HepG2 (cell line): ENCODE results near the gene GP1BA. TPM values are rescaled to one million over a fixed set of nuclear protein-coding genes. Genes with fewer than 3 reads are reported as not detected.
A peak's percentile ranks its signal among the peaks of the same experiment; 100 is the strongest.

Experiments used
- ATAC-seq: fragments of 200-7000 bp; cut with Tn5 transposase; 3 replicates; pipeline ENCODE4 v1.9.1; 2020; ENCODE audit warnings: mild to moderate bottlenecking, moderate library complexity
- BruUV-seq: library from RNA; stranded (reverse); fragments of 400-500 nt; replicated peaks from 2 replicates; lab custom pipeline; 2021; lab: Mats Ljungman, UMichigan
- CTCF ChIA-PET: fragments of 300-600 bp; formaldehyde crosslinking; extraction: SDS; loops from one replicate; lab custom pipeline; 2021; ENCODE audit warnings: low total read pairs, inconsistent platforms, low intra/inter-chr PET ratio; lab: Yijun Ruan, JAX
- POLR2A ChIA-PET: fragments of 350-600 bp; sonication (Branson Sonifier 250); formaldehyde crosslinking; loops from one replicate; lab custom pipeline; 2020; ENCODE audit warnings: antibody characterized with exemption, inconsistent platforms; lab: Yijun Ruan, JAX
- DNase-seq: peaks from one replicate; pipeline ENCODE4 v3.0.0-alpha.2; 2015; ENCODE audit warnings: low spot score
- FAIRE-seq: peaks from 3 replicates; lab custom pipeline; 2011; peaks lifted over from hg19 to GRCh38; lab: Jason Lieb, UNC
- H2AFZ ChIP-seq: one replicate; pipeline ENCODE4 v1.6.1; 2011; ENCODE audit warnings: low read length, inconsistent platforms
- H3K27ac ChIP-seq: fragments of 300-600 bp; 3 replicates; pipeline ENCODE4 v1.8.0; 2011; ENCODE audit warnings: mixed run types, mild to moderate bottlenecking, mixed read lengths, low read length, inconsistent platforms; ENCODE audit not compliant: insufficient read depth; ENCODE audit errors: extremely low read length
- H3K27me3 ChIP-seq, 2 experiments: fragments of 200-600 bp in 1 of 2; 2 replicates in 1 of 2; 3 replicates in 1 of 2; pipeline versions ENCODE4 v1.6.0 to v1.8.0; 2011; ENCODE audit warnings: low read length in 2 of 2, mild to moderate bottlenecking in 2 of 2, moderate library complexity in 2 of 2, inconsistent platforms in 1 of 2; ENCODE audit not compliant: insufficient read depth in 2 of 2, control insufficient read depth in 1 of 2
- H3K36me3 ChIP-seq, 2 experiments: fragments of 200-600 bp in 1 of 2; replicated peaks in 1 of 2; 2 replicates in 1 of 2; 3 replicates in 1 of 2; pipeline versions ENCODE4 v1.5.1 to v1.8.0; 2011; ENCODE audit warnings: low read length in 2 of 2, inconsistent platforms in 1 of 2; ENCODE audit not compliant: insufficient read depth in 2 of 2, control insufficient read depth in 1 of 2
- H3K4me1 ChIP-seq: 2 replicates; pipeline ENCODE4 v1.5.1; 2012; ENCODE audit warnings: low read length, inconsistent platforms; ENCODE audit not compliant: insufficient read depth
- H3K4me2 ChIP-seq: 2 replicates; pipeline ENCODE4 v1.6.0; 2011; ENCODE audit warnings: low read depth, low read length, inconsistent platforms
- H3K4me3 ChIP-seq, 3 experiments: fragments of 200-600 bp in 1 of 3; sonication (generic), shearing (Covaris generic) in 1 of 3; replicated peaks in 1 of 3; 2 replicates each; pipeline ENCODE4 v1.5.1; 2011 to 2016; ENCODE audit warnings: low read length in 3 of 3, inconsistent platforms in 2 of 3, low read depth in 2 of 3, mild to moderate bottlenecking in 2 of 3, control low read depth in 1 of 3, mixed read lengths in 1 of 3; ENCODE audit not compliant: insufficient read depth in 1 of 3
- H3K79me2 ChIP-seq: one replicate; pipeline ENCODE4 v1.6.1; 2011; ENCODE audit warnings: low read length, inconsistent platforms; ENCODE audit not compliant: insufficient read depth
- H3K9ac ChIP-seq: 2 replicates; pipeline ENCODE4 v1.6.0; 2011; ENCODE audit warnings: mild to moderate bottlenecking, low read depth, low read length, inconsistent platforms; ENCODE audit not compliant: insufficient read depth
- H3K9me3 ChIP-seq: 2 replicates; pipeline ENCODE4 v1.5.1; 2012; ENCODE audit warnings: mild to moderate bottlenecking, low read length
- H4K20me1 ChIP-seq: 2 replicates; pipeline ENCODE4 v1.6.0; 2011; ENCODE audit warnings: inconsistent platforms, mild to moderate bottlenecking, low read length, moderate library complexity; ENCODE audit not compliant: insufficient read depth
- AGO2 ChIP-seq: fragments of 200-400 bp; formaldehyde crosslinking; optimal IDR thresholded peaks from 2 replicates; pipeline ENCODE3; 2017; ENCODE audit warnings: mild to moderate bottlenecking, low read depth, low read length, moderate library complexity
- ARID4A ChIP-seq: sonication (generic); formaldehyde crosslinking; IDR thresholded peaks from 2 replicates; pipeline ENCODE4 v1.5.0; 2020; ENCODE audit warnings: mild to moderate bottlenecking, missing genetic modification reagents, borderline replicate concordance
- CTCF ChIP-seq: sonication (generic); formaldehyde crosslinking; IDR thresholded peaks from 2 replicates; pipeline ENCODE4 v1.5.0; 2020; ENCODE audit warnings: mild to moderate bottlenecking, missing genetic modification reagents, moderate library complexity
- PHB2 ChIP-seq: fragments of 450-650 bp; IDR thresholded peaks from 2 replicates; pipeline ENCODE4 v1.6.1; 2018; ENCODE audit not compliant: partially characterized antibody
- SALL2 ChIP-seq: sonication (generic); formaldehyde crosslinking; IDR thresholded peaks from 2 replicates; pipeline ENCODE4 v1.8.1; 2023; ENCODE audit warnings: mild to moderate bottlenecking, missing genetic modification reagents, inconsistent platforms
- ZBTB33 ChIP-seq: sonication (generic); formaldehyde crosslinking; IDR thresholded peaks from 2 replicates; pipeline ENCODE4 v1.4.0; 2020; ENCODE audit warnings: missing genetic modification reagents
- ZBTB38 ChIP-seq: sonication (generic); formaldehyde crosslinking; IDR thresholded peaks from 2 replicates; pipeline ENCODE4 v1.5.1; 2020; ENCODE audit warnings: mild to moderate bottlenecking, missing genetic modification reagents
- WGBS: methylation state at CpG from one replicate; pipeline ENCODE4 v1.1.6; 2017; ENCODE audit warnings: low lambda C conversion rate; 5-methylcytosine and 5-hydroxymethylcytosine counted together
- in situ Hi-C: cut with HindIII; loops from 2 replicates; pipeline ENCODE4 v1.10.0; 2017; ENCODE audit warnings: low pct_unique_long_range_greater_than_20kb; ENCODE audit not compliant: extremely low pct_ligation_motif_present
- intact Hi-C: fragments of 100-400 bp; cut with micrococcal nuclease; formaldehyde crosslinking; loops from one replicate; pipeline ENCODE4 v1.10.0; 2022; ENCODE audit not compliant: unreplicated experiment
- polyA plus RNA-seq, 8 experiments: library from polyadenylated mRNA; depleted of rRNA in 3 of 8; stranded (reverse) in 7 of 8; unstranded in 1 of 8; fragments of >200 nt; fragmentation: Illumina TruSeq in 4 of 8; extraction: Trizol in 4 of 8; gene quantifications; 2 replicates each; pipeline versions ENCODE4 v1.2.1 to v1.2.3, GENCODE V29; 2011 to 2016; ENCODE audit warnings: low read depth in 4 of 8, missing spikeins in 1 of 8, mixed read lengths in 1 of 8; ENCODE audit not compliant: insufficient read depth in 1 of 8
- total RNA-seq, 5 experiments: library from RNA; depleted of rRNA; stranded (reverse); fragments of >200 nt; fragmentation: Illumina TruSeq; extraction: Trizol; gene quantifications; 2 replicates each; pipeline ENCODE4 v1.2.3, GENCODE V29; 2016; ENCODE audit warnings: low read depth in 1 of 5

The GP1BA gene
- total and polyA plus RNA-seq, 2 of the 13 experiments (the other 11 are each of a cell fraction or from before 2014, with no cell fraction given): not detected

GRCh38 chr17:4895657-4896331, 36.3 kb upstream of the GP1BA start:
- intact Hi-C loops: no loop called here
- H3K9me3 ChIP-seq: no peaks in the 10 kb centered on the region
- TF ChIP-seq AGO2 (peak; percentile 42), CTCF (CRISPR knock-in tag) (peak; percentile 54), SALL2 (no peak), ARID4A (CRISPR knock-in tag) (0 out of 2 replicates have a peak, but pooled peaks have one; percentile 20), PHB2 (no peak), ZBTB33 (CRISPR knock-in tag) (peak; percentile 70; the same call in 1 of the 2 replicates), ZBTB38 (CRISPR knock-in tag) (peak; percentile 47; the same call in 1 of the 2 replicates)
- TF ChIP-seq, all 625 proteins: peak for 5
- peak; percentile 28 for ATAC-seq
- DNase-seq: no peak
- TSS peak; percentile 54 for BruUV-seq
- no peaks in the 10 kb centered on the region for H3K79me2 ChIP-seq
- peaks cover 33 to 62% of the 10 kb centered on the region in 2 experiments; a peak in 4 of 5 replicates for H3K36me3 ChIP-seq
- WGBS: 91% methylated on average over 25 of the region's 27 CpGs
- no peak overlapping the region for H3K9ac ChIP-seq
- no peaks in the 10 kb centered on the region for H4K20me1 ChIP-seq
- no peak overlapping the region for H3K4me3 ChIP-seq
- H3K27ac ChIP-seq: no peak overlapping the region
- ChIA-PET CTCF (no interaction called here), POLR2A (no interaction called here)
- H2AFZ ChIP-seq: no peak overlapping the region
- in situ Hi-C loops: loop anchor here (10.0 kb wide), 1 partner anchor 341 kb away; the partner anchor contains the start of gene MYBBP1A
- no peaks in the 10 kb centered on the region for H3K27me3 ChIP-seq
- no peaks in the 10 kb centered on the region for H3K4me1 ChIP-seq
- no peak for FAIRE-seq
- no peak overlapping the region for H3K4me2 ChIP-seq
